Retinal pigment epithelial cell (primary cell): ENCODE results near the gene CKMT2.

Experiments used
- DNase-seq: peaks from one replicate; pipeline ENCODE4 v3.0.0-alpha.2; 2010; ENCODE audit warnings: low read depth
- H3K4me3 ChIP-seq: 2 replicates; pipeline ENCODE4 v1.5.1; 2011; ENCODE audit warnings: mild to moderate bottlenecking, low read length, control low read depth, moderate library complexity
- CTCF ChIP-seq: conservative IDR thresholded peaks from 2 replicates; pipeline ENCODE4 v1.5.1; 2011; ENCODE audit warnings: low read depth, low read length, control low read depth, inconsistent platforms

Gene CKMT2

GRCh38 chr5:81233080-81233634 lies at the start of gene CKMT2:
TSS of gene CKMT2 (plus strand) at chr5:81233322. CDS start at chr5:81251133, 17,811 bp downstream.
- DNase-seq: no peak
- no peak for TF ChIP-seq CTCF
- peak within 1 kb of the TSS; percentile 57 for H3K4me3 ChIP-seq

GRCh38 chr5:81183811-81184748 lies 49.0 kb upstream of the CKMT2 start:
- TF ChIP-seq CTCF: no peak
- H3K4me3 ChIP-seq: no peak overlapping the region
- DNase-seq: no peak

GRCh38 chr5:81184749-81185110 lies 48.4 kb upstream of the CKMT2 start:
- DNase-seq: no peak
- no peak overlapping the region for H3K4me3 ChIP-seq
- TF ChIP-seq CTCF: no peak

GRCh38 chr5:81187885-81188284 lies 45.2 kb upstream of the CKMT2 start:
- no peak for TF ChIP-seq CTCF
- DNase-seq: no peak
- no peak overlapping the region for H3K4me3 ChIP-seq

- TF ChIP-seq CTCF: no peak
- no peak for DNase-seq
- no peak overlapping the region for H3K4me3 ChIP-seq
These were observed 44.2 kb upstream of the CKMT2 start for GRCh38 chr5:81188962-81189361.

GRCh38 chr5:81189875-81190498 lies 43.1 kb upstream of the CKMT2 start:
- TF ChIP-seq CTCF: no peak
- no peak for DNase-seq
- no peak overlapping the region for H3K4me3 ChIP-seq
